Measurements from ENCODE around the gene TRAM2.

DNA sequence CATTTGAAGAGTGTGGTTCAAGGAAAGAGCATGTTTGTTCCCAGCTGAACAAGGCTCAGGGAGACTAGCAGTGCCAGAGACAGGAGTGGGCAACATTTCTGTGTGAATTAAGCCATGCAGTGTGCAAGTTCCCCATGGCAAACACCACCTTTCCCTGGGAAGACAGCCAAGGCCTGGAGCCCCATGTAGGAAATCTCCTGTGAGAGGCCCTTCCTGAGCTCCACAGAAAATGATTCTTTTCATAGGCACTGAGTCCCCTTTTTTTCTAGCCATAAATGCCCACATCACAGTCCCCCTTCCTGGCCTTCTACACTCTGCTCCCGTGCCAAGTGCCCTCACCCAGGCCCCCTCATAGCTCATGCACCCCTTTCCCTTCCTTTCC is 11.8 kb upstream of the TRAM2 start:
- TF ChIP-seq, protein P1, sequence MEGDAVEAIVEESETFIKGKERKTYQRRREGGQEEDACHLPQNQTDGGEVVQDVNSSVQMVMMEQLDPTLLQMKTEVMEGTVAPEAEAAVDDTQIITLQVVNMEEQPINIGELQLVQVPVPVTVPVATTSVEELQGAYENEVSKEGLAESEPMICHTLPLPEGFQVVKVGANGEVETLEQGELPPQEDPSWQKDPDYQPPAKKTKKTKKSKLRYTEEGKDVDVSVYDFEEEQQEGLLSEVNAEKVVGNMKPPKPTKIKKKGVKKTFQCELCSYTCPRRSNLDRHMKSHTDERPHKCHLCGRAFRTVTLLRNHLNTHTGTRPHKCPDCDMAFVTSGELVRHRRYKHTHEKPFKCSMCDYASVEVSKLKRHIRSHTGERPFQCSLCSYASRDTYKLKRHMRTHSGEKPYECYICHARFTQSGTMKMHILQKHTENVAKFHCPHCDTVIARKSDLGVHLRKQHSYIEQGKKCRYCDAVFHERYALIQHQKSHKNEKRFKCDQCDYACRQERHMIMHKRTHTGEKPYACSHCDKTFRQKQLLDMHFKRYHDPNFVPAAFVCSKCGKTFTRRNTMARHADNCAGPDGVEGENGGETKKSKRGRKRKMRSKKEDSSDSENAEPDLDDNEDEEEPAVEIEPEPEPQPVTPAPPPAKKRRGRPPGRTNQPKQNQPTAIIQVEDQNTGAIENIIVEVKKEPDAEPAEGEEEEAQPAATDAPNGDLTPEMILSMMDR (IDR thresholded peaks at IDR 0.05; ENCODE audit: low read depth, low read length, poor library complexity, severe bottlenecking), result no peak
- TF ChIP-seq EZH2phosphoT487 (IDR thresholded peaks at IDR 0.05; ENCODE audit: borderline replicate concordance, low read length), result no peak
